ENCODE measurements around the gene INSM2. TPM values are rescaled to one million over a fixed set of nuclear protein-coding genes. Genes with fewer than 3 reads are reported as not detected.
A peak's percentile ranks its signal among the peaks of the same experiment; 100 is the strongest.

INSM2 gene
- total RNA-seq, 1 experiment from 2014 or later = not detected

- H3K4me3 Mint-ChIP-seq (ENCODE audit: low read depth, unreplicated experiment) = peak overlapping the region; percentile 78
- no peaks in the 10 kb centered on the region for H3K9me3 Mint-ChIP-seq (ENCODE audit: low read depth, unreplicated experiment)
- H3K27ac Mint-ChIP-seq (ENCODE audit: unreplicated experiment) = no peak overlapping the region
- H3K4me1 Mint-ChIP-seq (ENCODE audit: low read depth, unreplicated experiment) = peaks cover 8% of the 10 kb centered on the region
- CTCF ChIA-PET = no interaction called here
- no peak for TF ChIP-seq CTCF (IDR thresholded peaks at IDR 0.05; ENCODE audit: unreplicated experiment)
- BruUV-seq (replicated peaks) = no TSS peak
- peak; percentile 2 for DNase-seq
- peaks cover 42% of the 10 kb centered on the region for H3K27me3 Mint-ChIP-seq (ENCODE audit: unreplicated experiment)
- intact Hi-C loops (cut with micrococcal nuclease; ENCODE audit: unreplicated experiment) = no loop called here
- peaks cover 10% of the 10 kb centered on the region for H3K36me3 Mint-ChIP-seq (ENCODE audit: insufficient read depth, unreplicated experiment)
Observed at GRCh38 chr14:35534208-35534872, 376 bp downstream of the INSM2 start.

- peaks cover 35% of the 10 kb centered on the region for H3K27me3 Mint-ChIP-seq (ENCODE audit: unreplicated experiment)
Observed at GRCh38 chr14:35534873-35535482, 1.0 kb downstream of the INSM2 start.

GRCh38 chr14:35535483-35536112, 1.6 kb downstream of the INSM2 start:
- no peaks in the 10 kb centered on the region for H3K9me3 Mint-ChIP-seq (ENCODE audit: low read depth, unreplicated experiment)
- H3K36me3 Mint-ChIP-seq (ENCODE audit: insufficient read depth, unreplicated experiment) = peaks cover 10% of the 10 kb centered on the region
- CTCF ChIA-PET = no interaction called here
- H3K27me3 Mint-ChIP-seq (ENCODE audit: unreplicated experiment) = peaks cover 29% of the 10 kb centered on the region
- H3K27ac Mint-ChIP-seq (ENCODE audit: unreplicated experiment) = no peak overlapping the region
- peaks cover 8% of the 10 kb centered on the region for H3K4me1 Mint-ChIP-seq (ENCODE audit: low read depth, unreplicated experiment)
- TF ChIP-seq CTCF (IDR thresholded peaks at IDR 0.05; ENCODE audit: unreplicated experiment) = no peak
- BruUV-seq (replicated peaks) = no TSS peak
- no peak for DNase-seq
- H3K4me3 Mint-ChIP-seq (ENCODE audit: low read depth, unreplicated experiment) = peak overlapping the region; percentile 78
- intact Hi-C loops (cut with micrococcal nuclease; ENCODE audit: unreplicated experiment) = no loop called here

More at GRCh38 chr14:35534873-35535482, 1.0 kb downstream of the INSM2 start:
- peak; percentile 81 for DNase-seq
- no TSS peak for BruUV-seq (replicated peaks)
- peak overlapping the region; percentile 78 for H3K4me3 Mint-ChIP-seq (ENCODE audit: low read depth, unreplicated experiment)
- no peak for TF ChIP-seq CTCF (IDR thresholded peaks at IDR 0.05; ENCODE audit: unreplicated experiment)
- intact Hi-C loops (cut with micrococcal nuclease; ENCODE audit: unreplicated experiment) = no loop called here
- H3K4me1 Mint-ChIP-seq (ENCODE audit: low read depth, unreplicated experiment) = peaks cover 8% of the 10 kb centered on the region
- no peak overlapping the region for H3K27ac Mint-ChIP-seq (ENCODE audit: unreplicated experiment)
- H3K9me3 Mint-ChIP-seq (ENCODE audit: low read depth, unreplicated experiment) = no peaks in the 10 kb centered on the region
- CTCF ChIA-PET = no interaction called here
- H3K36me3 Mint-ChIP-seq (ENCODE audit: insufficient read depth, unreplicated experiment) = peaks cover 10% of the 10 kb centered on the region

GRCh38 chr14:35539969-35540368, 6.0 kb downstream of the INSM2 start:
- BruUV-seq (replicated peaks) = no TSS peak
- Mint-ChIP-seq H3K36me3 (ENCODE audit: insufficient read depth, unreplicated experiment) (no peaks in the 10 kb centered on the region), H3K9me3 (ENCODE audit: low read depth, unreplicated experiment) (no peaks in the 10 kb centered on the region), H3K4me1 (ENCODE audit: low read depth, unreplicated experiment) (no peaks in the 10 kb centered on the region), H3K27ac (ENCODE audit: unreplicated experiment) (no peak overlapping the region), H3K4me3 (ENCODE audit: low read depth, unreplicated experiment) (no peak overlapping the region), H3K27me3 (ENCODE audit: unreplicated experiment) (no peaks in the 10 kb centered on the region)
- CTCF ChIA-PET = no interaction called here
- no peak for DNase-seq
- intact Hi-C loops (cut with micrococcal nuclease; ENCODE audit: unreplicated experiment) = no loop called here
- no peak for TF ChIP-seq CTCF (IDR thresholded peaks at IDR 0.05; ENCODE audit: unreplicated experiment)
